Measurements from ENCODE around the gene ZNF280C.

- no peak for TF ChIP-seq POLR2A (IDR thresholded peaks at IDR 0.05)
- TF ChIP-seq CTCF (IDR thresholded peaks at IDR 0.05) = no peak
Measured at GRCh38 chrX:130216320-130216719, 52.4 kb downstream of the ZNF280C start.
